H4 (cell line): ENCODE measurements around the gene RAB7A. TPM values are rescaled to one million over a fixed set of nuclear protein-coding genes. Genes with fewer than 3 reads are reported as not detected.

Experiments used
- DNase-seq: peaks from one replicate; pipeline ENCODE4 v3.0.0-alpha.2; 2015; ENCODE audit warnings: low spot score
- total RNA-seq: library from RNA; depleted of rRNA; stranded (reverse); fragments of >200 nt; shearing (Covaris generic); gene quantifications from 2 replicates; pipeline ENCODE4 v1.2.3, GENCODE V29; 2014; rRNA removed

RAB7A gene
- total RNA-seq: 55.8 and 102 TPM in 2 replicates

DNA sequence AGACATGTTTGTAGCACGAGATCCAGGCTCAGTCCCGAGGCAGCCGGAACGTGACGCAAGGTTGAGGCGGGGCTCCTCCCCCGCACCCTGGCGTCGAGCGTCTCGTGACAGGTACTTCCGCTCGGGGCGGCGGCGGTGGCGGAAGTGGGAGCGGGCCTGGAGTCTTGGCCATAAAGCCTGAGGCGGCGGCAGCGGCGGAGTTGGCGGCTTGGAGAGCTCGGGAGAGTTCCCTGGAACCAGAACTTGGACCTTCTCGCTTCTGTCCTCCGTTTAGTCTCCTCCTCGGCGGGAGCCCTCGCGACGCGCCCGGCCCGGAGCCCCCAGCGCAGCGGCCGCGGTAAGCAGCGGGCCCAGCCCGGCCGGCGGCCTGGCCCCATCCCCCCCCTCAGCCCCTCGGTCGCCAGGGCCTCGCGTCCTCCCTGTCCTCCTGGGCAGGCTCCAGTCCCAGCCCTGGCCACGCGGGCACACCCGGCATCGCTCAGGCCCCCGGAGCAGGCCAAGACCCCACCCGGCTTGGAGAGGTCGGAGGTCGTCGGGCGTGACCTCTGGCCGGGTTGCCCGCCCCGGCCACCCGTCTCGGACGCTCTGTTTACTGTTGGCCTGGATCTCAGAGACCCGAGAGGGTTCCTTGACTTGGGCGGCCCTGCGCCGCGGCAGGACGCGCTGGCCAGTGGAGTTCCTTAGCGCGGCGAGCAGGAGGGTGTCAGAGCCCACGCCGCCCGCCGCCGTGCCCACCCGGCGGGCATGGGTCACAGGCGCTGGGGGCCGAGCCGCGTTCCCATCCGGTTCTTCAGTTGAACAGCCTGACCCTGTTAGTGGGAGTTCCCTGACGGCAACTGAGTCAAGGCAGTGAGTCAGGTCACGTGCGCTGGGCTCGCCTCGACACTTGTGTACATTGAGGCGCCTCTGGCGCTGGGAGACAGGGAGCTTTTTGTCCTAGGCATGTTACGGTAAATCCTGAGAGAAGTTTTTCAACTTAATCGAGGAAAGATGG, at the start of gene RAB7A:
Gene RAB7A, plus strand, starts transcription at position 161 of the 994 bp plus-strand sequence. CDS start 69,185 bp downstream, outside the sequence.
- peak; percentile 99 for DNase-seq

DNA sequence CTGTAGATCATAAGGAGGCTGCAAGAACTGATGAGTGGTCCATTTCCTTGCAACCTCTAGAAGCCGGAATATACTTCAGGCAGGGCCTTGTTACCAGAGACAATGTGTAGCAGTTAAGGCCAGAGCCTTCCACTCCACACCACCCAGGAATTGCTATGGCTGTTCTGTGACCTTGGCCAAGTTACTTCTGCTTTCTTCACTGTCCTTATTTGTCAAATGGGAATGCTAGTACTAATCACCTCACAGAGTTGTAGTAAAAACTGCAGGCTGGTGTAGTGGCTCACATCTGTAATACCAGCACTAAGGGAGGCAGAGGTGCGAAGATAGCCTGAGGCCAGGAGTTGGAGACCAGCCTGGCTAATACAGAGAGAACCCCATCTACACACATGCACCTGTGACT, 46.6 kb upstream of the RAB7A start:
- no peak for DNase-seq

DNA sequence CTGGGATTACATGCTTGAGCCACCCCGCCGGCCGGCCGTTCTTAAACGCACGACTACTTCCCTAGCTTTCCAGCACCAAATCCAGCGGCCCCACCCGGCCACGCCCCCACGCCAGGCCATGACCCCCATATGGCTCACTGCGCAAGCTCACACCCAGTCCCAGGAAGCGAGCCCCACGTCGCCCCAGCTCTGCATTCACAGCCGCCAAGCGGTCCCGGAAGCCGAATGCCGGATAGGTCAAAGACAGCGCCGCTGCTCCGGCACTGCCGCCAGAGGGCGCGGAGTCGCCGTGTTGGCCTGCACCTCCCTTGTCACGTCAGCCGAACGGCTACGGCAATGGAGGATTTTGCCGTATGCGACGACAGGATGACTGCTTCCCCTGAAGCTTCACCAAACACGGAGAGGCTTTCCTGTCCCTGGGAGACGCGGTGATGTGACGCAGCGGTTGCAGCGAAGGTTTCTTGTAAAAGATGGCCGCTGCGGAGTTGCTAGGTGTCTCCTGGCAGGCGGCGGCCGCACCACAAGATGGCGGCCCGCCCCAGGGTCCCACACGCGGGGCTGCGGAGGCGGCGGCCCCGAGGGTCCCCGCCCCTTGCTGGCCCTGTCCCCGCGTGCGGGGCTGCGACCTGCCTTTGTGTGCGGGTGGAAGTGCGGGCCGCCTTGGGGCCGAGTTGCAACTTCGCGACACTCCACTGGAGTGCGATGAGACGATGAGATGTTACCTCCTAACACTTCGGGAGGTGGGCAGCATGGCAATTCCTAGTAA, 45.2 kb upstream of the RAB7A start:
- DNase-seq: peak; percentile 100

DNA sequence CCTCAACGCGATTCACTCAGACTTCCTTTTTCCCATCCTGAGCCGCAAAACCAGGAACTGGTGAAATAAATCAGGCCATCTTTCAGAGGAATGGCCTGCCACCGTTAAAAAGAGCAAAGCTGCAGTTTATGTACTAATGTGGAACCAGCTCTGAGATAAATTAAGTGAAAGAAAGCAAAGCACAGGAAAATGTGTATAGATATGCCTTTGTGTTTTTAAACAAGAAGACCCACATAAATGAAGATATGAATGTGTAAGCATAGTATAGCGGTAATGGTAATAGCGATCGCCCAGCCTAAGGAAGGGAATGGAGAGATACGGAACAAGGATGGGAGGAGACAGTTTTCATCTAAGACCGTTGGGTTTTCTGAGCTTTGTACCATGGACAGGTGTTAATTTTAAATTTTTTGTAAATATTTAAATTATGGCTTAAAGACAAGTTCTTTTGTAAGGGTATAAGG, 44.6 kb upstream of the RAB7A start:
- DNase-seq: no peak

DNA sequence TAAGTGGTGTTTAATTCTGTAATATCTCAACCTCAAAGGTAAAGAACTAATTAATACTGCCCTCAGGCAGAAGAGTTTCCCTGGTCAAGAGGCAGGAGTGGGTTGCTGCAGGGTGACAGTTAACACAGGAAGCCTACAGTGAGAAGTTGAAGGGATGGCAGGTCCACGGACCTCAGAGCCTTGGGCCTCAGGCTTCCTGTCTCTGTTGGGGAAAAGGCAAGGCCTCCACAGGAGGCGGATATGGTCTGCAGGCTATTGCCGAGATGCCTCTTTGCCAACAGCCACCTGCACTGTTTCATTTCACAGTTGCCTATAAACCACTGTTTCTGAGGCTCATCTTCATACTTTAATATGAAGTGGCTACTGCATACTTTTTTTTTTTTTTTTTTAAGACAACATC, 42.0 kb upstream of the RAB7A start:
- no peak for DNase-seq

DNA sequence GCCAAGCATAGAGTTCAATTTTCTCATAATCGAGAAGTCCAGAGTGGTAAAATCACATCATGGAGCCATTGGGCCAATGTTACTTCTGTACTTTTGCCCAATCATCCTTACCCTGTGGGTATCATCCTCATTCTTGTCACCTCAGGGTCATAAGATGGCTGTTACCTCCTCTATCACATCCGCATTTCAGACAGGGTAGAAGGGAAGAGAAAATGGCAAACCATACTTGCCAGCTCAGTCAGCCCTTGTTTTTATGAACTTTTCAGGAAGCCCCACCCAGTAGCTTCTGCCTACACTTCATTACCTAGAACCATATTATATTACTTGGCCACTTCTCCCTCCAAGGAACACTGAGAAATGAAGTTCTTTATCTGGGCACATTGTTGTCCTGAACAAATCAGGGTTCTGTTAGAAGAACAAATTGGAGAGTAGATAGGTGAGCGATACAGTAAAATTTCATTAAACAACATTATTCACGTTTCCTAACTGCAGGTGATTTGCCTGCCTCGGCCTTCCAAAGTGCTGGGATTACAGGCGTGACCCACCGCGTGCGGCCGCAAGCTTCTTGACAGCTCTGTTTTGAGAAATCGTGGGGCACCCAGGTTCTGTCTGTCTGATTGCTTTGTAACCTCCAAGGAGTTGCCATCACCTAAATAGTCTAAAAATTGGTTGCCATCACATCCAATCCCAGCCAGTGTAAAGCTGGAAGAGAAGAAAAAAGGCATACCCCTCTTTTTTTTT, 40.8 kb upstream of the RAB7A start:
- no peak for DNase-seq

DNA sequence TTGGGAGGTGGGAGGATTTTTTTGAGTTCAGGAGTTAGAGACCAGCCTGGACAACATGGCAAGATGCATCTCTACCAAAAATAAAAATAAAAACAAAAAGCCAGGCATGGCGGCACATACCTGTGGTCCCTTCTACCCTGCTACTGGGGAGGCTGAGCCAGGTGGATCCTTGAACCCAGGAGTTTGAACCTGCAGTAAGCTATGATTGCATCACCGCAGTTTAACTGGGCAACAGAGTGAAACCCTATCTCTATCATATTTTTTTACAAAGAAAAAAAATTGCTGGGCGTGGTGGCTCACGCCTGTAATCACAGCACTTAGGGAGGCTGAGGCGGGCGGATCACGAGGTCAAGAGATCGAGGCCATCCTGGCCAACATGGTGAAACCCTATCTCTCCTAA, 39.5 kb upstream of the RAB7A start:
- DNase-seq: no peak

DNA sequence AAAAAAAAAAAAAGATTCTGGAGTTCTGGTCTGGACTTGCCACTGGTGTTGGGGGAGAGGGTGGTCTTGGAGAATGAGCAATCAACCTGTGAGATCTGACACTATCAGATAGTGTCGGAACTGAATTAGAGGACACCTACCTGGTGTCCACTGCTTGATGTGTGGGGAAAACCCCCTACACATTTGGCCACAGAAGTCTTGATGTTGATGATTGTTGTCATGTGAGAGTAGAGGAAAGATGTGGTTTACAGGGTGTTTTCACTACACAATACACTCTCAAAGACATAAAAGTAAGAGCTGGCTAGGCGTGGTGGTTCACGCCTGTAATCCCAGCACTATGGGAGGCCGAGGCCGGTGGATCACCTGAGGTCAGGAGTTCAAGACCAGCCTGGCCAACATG, 36.9 kb upstream of the RAB7A start:
- DNase-seq: no peak

DNA sequence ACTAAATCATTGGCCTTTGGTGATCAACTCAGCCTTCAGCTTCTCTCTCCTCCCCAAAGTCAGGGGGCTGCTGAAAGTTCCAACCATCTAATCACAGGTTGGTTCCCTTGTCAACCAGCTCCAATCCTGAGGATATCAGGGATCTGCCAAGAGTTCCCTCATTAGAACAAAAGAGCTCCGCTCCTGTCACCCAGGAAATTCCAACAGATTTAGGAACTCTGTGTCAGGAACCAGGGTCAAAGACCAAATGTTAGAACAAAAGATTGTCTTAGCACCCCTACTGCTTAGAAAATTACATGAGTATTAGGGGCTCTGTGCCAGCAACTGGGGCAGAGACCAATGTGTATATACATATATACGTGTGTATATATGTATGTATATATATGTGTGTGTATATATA, 32.3 kb upstream of the RAB7A start:
- DNase-seq: no peak

DNA sequence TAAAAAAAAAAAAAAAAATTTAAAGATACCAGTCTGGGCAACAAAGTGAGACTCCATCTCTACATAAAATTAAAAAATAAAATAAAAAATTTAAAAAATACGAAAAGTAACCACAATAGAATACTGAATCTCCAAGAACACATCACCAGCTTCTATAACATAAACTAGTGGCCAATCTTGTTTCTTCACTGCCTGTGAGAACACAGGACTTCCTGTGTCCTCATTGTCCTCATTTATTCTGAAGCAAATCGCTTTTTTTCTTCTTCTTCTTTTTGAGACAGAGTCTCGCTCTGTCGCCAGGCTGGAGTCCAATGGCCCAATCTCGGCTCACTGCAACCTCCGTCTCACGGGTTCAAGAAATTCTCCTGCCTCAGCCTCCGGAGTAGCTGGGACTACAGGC, 28.6 kb upstream of the RAB7A start:
- no peak for DNase-seq

DNA sequence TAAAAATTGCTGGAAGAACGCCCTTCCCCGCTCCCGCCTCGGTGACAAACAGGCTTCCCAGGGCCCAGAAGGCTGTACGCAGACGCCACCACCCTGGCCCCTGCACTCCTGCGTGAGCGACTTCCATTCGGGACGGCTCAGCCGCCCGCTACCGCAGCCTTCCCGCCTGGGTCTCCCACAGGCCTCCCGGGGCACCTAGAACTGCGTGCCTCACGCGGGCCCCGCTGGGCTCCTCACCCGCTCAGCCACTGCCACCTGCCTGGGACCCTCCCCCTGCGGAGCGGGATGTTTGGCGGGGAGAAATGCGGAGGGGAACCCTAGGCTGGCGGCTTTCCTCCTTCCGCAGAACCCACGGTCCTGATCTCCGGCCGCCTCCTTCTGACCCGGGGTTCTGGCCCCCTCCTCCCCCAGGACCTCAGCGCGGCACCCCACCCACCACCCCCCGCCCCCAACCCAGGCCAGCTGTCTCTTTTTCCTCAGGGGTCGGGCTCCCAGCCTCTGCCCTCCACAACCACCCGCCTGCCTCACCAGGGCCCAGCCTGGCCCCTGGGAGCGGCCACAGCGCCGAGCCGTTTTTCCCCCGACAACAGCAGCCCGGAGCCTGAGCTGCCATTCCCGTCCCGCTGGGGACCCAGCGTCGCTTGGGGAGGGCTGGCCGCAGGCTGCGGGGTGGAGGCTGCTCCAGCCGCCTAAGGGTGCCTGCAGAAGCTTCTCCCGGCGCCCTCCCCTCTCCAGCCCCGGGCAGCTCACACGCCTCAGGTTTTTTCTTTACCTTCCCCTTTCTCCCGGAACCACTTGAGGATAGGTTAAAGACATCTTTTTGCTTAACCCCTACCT, 27.6 kb upstream of the RAB7A start:
- DNase-seq: no peak

DNA sequence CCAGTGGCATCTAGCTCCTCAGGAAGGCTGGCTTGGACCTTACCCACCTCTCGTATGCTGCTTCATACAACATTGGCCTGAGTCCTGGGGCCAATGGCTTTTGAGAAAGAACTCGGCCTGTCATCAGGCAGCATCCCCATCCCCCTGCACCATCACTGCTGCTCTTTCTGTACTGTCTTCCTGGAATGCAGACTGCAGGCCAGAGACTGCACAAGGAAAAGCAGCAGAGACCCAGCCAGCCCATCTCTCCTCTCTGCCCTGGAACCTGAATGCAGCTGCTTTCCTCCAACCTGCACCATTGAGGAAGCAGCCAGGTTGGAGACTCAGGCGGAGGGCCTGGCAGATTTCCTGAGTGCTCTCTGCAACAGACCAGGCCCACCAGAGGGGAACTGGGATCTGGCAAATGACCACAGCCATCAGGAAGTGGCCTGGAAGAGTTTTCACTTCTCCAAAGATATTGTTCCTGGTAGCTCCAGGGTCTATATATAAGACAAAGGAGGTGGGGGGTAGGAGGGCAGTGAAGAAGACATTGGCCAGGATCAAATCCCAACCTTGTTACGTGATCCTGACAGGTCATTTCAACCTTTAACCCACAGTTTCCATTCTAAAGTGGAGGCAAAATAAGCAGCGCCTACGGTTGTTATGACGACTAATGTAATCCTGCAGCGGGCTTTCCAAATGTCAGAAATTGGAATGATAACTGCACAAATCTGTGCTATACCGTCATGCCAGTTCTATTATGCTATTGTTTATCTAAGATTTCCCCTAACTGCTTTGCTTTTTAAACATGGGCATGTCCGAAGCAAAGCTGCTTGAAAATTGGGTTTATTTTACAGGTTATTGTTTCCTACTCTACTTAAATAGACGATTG, 24.4 kb upstream of the RAB7A start:
- DNase-seq: no peak

DNA sequence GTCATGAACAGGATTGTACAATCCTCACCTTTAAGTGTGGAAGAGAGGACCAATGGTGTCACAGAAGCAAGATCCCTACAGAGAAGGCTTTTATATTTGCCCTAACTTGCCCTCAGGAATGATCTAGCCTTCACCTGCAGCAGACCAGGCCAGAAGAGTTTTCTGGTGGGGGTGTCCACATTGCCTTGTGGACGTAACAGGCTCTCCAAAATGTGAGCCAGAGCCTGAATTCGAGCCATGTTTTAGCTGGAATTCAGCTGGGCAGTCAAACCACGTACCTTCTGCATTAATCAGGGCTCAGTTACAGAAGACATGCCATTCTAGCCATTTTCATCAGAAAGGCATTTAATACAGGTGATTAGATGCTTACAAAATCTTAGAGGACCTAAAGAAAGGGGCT, 23.6 kb upstream of the RAB7A start:
- no peak for DNase-seq

DNA sequence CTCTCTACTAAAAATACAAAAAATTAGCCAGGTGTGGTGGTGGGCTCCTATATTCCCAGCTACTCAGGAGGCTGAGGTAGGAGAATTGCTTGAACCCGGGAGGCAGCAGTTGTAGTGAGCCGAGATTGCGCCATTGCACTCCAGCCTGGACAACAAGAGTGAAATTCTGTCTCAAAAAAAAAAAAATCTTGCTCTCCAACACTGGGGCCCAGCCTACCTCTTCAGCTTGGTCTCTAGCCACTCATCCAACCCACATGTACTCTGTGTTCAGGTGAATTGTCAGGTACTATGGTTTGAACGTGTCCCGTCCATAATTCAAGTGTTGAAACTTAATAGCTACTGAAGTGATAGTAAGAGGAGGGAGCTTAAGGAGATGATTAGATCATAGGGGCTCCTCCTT, 22.4 kb upstream of the RAB7A start:
- DNase-seq: no peak

DNA sequence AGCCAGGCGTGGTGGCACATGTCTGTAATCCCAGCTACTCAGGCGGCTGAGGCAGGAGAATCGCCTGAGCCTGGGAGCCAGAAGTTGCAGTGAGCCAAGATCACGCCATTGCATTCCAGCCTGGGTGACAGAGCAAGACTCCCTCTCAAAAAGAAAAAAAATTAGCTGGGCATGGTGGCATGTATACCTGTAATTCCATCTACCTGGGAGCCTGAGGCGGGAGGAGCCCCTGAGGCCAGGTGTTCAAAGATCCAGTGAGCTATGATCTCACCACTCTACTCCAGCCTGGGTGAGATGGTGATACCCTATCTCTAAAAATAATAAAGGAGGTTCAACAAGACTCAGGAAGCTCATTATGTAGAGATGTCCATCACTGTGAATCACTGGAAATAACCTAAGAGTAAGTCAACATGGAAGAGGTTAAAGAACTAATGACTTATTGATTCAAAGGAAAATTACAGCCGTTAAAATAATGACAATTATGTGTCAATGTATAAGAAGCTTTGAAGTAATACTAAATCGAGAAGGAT, 19.8 kb upstream of the RAB7A start:
- no peak for DNase-seq

DNA sequence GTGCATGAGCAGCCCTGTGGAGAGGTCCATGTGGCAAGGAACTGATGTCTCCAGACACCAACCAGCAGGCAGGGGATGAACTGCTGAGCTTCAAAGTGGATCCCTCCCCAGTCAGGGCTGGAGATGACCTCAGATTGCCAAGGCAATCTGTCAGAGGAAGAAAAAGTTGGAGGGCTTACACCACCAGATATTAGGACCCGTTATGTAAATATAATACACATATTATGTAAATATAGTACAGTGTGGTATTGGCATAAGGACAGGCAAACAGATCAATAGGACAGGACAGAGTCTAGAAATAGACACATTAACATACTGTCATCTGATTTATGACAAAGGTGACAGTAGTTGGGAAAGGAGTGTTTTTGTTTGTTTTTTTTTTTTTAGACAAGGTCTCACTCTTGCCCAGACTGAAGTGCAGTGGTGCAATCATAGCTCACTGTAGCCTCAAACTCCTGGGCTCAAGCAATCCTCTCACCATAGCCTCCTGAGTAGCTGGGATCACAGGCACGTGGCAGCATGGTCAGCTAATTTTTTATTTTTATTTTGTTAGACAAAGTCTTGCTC, 18.0 kb upstream of the RAB7A start:
- DNase-seq: no peak

DNA sequence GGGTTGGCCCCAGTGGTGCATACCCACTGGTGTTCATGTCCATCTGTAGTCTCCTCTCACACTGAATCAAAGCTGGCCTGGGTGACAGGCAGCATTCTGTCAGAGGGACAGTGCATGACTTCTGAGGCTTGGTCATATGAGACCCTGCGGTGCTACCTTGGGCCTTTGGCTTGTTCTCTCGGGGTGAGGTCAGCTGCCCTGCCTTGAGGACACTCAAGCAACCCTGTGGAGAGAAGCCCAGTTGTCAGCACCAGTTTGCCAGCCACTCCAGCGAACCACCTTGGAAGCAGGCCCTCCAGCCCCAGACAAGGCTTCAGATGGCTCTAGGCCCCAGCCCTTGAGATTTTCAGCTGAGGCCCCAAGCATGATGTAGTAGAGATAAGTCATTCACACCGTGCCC, 16.9 kb upstream of the RAB7A start:
- no peak for DNase-seq

DNA sequence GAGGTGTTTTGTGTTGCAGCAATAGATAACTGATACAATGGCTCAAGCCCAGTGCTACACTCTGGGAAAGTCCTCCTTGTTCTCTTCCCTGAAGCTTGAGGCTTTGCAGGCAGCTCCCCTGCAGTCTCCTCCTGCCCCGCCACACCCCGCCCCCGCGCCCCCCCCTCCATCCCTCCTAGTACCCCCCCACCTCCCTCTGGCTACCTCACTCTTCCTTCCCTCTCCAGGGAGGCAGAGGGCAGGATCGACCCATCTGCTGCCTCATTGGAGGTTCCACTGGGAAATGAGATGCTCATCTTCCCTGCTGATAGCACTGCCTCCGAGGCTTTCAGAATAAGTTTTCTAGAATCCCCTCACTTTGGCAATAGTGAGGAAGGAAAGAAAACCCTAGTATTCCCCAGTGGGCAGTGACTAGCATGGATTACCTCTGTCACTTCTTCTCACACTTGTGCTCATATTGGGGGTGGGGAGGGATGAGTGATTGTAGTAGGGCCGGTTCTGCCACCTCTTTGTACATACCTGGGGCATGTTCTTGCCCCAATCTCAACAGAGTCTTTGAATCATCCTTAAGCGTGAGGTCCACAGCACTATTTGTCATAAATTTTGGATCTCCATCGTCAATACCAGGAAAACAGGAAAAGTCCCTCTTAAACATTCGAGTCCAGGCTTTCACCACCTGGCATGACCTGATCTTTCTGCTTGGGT, 16.3 kb upstream of the RAB7A start:
- DNase-seq: no peak
